Measurements from ENCODE around the gene MYO3B. TPM values are rescaled to one million over a fixed set of nuclear protein-coding genes. Genes with fewer than 3 reads are reported as not detected.

MYO3B gene
- total and polyA plus RNA-seq, 12 donors: 0.04 to 0.11 (median 0.06) TPM; not detected in 8

DNA sequence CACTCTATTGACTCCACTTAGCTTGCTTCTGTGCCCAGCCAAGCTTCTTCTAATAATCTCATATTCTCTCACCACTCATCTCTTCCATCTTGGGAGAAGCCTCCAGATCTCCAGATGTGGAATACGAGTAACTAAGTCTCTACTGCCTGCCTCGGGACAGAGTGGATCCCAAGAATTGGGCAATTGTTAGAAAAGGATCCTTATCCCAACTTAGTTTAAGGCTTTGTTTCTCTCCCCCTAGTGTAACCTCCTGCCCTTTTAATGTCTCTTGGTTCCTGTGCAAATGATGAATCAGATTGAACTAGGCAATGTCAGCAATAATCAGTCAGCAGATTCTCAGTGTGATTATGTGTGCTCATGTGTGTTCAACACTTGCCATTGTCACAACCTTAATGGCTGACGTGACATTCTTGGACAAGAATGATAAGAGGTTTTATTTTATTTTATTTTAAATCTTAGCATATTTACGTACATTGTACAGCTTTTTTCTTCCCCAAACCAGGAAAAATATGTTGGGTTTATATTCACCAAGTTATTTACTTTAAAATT is 59.7 kb downstream of the MYO3B start:
- TF ChIP-seq, protein P1, sequence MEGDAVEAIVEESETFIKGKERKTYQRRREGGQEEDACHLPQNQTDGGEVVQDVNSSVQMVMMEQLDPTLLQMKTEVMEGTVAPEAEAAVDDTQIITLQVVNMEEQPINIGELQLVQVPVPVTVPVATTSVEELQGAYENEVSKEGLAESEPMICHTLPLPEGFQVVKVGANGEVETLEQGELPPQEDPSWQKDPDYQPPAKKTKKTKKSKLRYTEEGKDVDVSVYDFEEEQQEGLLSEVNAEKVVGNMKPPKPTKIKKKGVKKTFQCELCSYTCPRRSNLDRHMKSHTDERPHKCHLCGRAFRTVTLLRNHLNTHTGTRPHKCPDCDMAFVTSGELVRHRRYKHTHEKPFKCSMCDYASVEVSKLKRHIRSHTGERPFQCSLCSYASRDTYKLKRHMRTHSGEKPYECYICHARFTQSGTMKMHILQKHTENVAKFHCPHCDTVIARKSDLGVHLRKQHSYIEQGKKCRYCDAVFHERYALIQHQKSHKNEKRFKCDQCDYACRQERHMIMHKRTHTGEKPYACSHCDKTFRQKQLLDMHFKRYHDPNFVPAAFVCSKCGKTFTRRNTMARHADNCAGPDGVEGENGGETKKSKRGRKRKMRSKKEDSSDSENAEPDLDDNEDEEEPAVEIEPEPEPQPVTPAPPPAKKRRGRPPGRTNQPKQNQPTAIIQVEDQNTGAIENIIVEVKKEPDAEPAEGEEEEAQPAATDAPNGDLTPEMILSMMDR (IDR thresholded peaks at IDR 0.05): no peak
- no peak for TF ChIP-seq POLR2A (IDR thresholded peaks at IDR 0.05)
- H3K9me3 ChIP-seq (replicated peaks in 1 of 3): no peaks in the 10 kb centered on the region
- H3K36me3 ChIP-seq (replicated peaks in 1 of 2): no peaks in the 10 kb centered on the region
- DNase-seq: no peak
- intact Hi-C loops (cut with DNase I): no loop called here
- H3K4me3 ChIP-seq: no peak overlapping the region
- no peak overlapping the region for H3K27ac ChIP-seq
- H3K4me1 ChIP-seq (replicated peaks in 1 of 2): peaks cover 0 to 8% of the 10 kb centered on the region in 2 donors
- 64 to 82% (median 71%) methylated on average over 4 of the region's 4 CpGs for WGBS, 4 donors
- H3K27me3 ChIP-seq: peaks cover 5% of the 10 kb centered on the region

DNA sequence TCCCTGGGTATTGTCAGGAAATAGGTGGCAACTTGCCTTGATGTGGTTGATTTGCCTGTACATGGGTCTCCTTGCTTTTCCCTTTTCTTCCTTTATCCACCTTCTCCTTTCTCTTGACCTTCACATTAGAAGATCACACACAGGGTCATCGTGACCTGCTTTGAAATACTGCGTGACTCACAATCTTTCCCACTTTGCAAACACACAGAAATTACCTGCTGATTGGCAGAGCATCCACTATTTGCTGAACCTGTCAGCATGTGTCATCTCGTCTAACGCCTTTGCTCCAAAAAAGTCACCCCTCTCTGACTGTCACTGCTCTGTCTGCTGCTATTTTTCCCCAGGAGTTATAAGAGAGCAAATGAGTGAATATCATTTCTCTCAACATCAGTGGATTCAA is 60.8 kb downstream of the MYO3B start:
- Histone ChIP-seq H3K36me3 (replicated peaks in 1 of 2) (no peaks in the 10 kb centered on the region), H3K4me1 (replicated peaks in 1 of 2) (peaks cover 0 to 8% of the 10 kb centered on the region in 2 donors), H3K9me3 (replicated peaks in 1 of 3) (no peaks in the 10 kb centered on the region), H3K4me3 (no peak overlapping the region), H3K27me3 (peaks cover 5% of the 10 kb centered on the region), H3K27ac (no peak overlapping the region)
- DNase-seq: no peak
- TF ChIP-seq POLR2A (IDR thresholded peaks at IDR 0.05): no peak
- TF ChIP-seq, protein P1 (IDR thresholded peaks at IDR 0.05): no peak
- 53 to 59% (median 53%) methylated on average over 4 of the region's 4 CpGs for WGBS, 4 donors
- intact Hi-C loops (cut with DNase I): no loop called here

DNA sequence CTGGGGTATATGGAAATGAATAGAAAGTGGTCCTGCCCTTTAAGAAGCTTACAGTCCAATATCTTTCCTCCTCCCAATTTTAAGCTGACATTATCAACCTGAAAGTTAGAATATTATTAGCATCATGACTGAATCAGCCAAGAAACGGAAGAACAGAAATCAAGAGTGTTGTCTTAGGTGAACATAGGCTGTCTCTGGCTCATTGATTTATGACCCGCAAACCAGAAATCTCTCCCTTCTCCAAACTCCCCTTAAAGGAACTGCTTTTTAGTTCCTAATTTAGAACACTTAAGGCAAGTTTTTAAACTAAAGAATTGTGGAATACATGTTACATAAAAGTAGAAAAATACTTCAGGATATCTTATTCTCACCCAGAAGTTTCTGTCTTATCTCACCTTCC is 62.7 kb downstream of the MYO3B start:
- whole genome bisulfite sequencing, 4 donors: 60 to 72% (median 65%) methylated on average over 2 of the region's 2 CpGs
- intact Hi-C loops (cut with DNase I): no loop called here
- peaks cover 0 to 8% of the 10 kb centered on the region in 2 donors for H3K4me1 ChIP-seq (replicated peaks in 1 of 2)
- H3K4me3 ChIP-seq: no peak overlapping the region
- H3K9me3 ChIP-seq (replicated peaks in 1 of 3): no peaks in the 10 kb centered on the region
- no peak overlapping the region for H3K27ac ChIP-seq
- TF ChIP-seq POLR2A (IDR thresholded peaks at IDR 0.05): no peak
- TF ChIP-seq, protein P1 (IDR thresholded peaks at IDR 0.05): no peak
- no peak for DNase-seq
- no peaks in the 10 kb centered on the region for H3K36me3 ChIP-seq (replicated peaks in 1 of 2)
- H3K27me3 ChIP-seq: peaks cover 5% of the 10 kb centered on the region

DNA sequence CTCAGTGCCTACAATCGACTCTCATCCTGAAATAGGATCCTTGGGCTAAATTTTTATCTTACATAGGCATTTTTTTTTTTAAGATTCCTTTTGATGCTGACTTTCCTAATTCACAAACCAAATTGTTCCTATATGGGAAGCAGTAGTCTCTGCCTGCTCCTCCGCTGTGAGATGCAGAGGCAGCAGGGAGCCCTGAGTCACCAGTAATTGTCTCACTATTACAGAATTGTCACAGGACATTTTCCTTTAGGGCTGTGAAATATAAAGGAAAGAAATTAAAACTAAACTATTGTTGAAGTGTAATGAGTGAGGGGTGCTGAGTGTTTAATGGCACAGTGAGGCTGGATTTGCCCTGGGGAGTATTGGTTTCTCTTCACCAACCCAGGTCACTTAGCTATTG is 63.8 kb downstream of the MYO3B start:
- Histone ChIP-seq H3K4me1 (replicated peaks in 1 of 2) (peaks cover 0 to 1% of the 10 kb centered on the region in 2 donors), H3K27ac (no peak overlapping the region), H3K4me3 (no peak overlapping the region), H3K36me3 (replicated peaks in 1 of 2) (no peaks in the 10 kb centered on the region), H3K27me3 (peaks cover 5% of the 10 kb centered on the region), H3K9me3 (replicated peaks in 1 of 3) (no peaks in the 10 kb centered on the region)
- intact Hi-C loops (cut with DNase I): no loop called here
- TF ChIP-seq POLR2A (IDR thresholded peaks at IDR 0.05): no peak
- TF ChIP-seq, protein P1 (IDR thresholded peaks at IDR 0.05): no peak
- 79 to 85% (median 81%) methylated on average over 2 of the region's 2 CpGs for WGBS, 4 donors
- DNase-seq: no peak
